Measurements from ENCODE around the gene EFCAB12. TPM values are rescaled to one million over a fixed set of nuclear protein-coding genes. Genes with fewer than 3 reads are reported as not detected.

The EFCAB12 gene
- polyA plus RNA-seq, 2 of the 4 experiments (the other 2 are of a cell fraction) = 0.62 to 1.1 TPM

DNA sequence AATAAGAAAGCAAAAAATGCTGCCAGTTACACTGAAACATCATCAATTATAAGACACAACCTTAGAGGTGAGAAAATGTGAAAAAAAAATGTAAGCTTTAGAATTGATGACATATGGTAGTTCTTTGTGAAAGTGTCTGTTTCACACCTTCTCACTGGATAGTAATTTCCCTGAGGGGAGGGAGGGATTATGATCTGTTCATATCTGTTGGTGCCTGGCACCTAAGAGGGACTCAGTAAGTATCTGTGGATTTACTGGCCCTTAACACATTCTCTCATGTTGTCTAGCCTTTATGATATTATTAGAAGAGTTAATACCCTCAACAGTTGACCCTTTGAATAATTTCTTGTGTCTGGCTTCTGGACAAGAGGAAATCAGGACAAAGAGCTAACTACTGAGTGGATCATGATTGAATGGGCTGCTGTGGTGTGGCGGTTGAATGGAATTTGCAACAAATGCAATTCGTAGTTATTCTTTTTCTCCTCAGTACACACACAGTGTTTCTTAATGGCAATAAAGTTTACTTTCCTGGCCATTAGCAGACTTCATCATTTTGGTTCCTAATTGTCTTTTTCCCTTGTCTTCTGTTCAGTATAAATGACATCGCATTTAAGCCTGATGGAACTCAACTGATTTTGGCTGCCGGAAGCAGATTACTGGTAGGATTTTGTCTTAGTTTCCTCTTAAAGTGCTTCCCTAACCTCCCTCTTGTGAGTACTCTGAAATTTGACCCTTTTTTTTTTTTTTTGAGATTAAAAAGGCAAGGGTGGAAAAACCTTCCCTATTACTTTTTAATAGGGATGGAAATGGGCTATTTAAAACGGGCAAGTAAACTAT lies 21.1 kb upstream of the EFCAB12 start:
- CTCF ChIA-PET = no interaction called here
- ATAC-seq (no peak), FAIRE-seq (no peak), DNase-seq (ENCODE audit: low read depth in 1 of 2, low spot score in 1 of 2) (no peak)
- TF ChIP-seq EP300 (IDR thresholded peaks at IDR 0.05) = no peak
- TF ChIP-seq, protein P1, sequence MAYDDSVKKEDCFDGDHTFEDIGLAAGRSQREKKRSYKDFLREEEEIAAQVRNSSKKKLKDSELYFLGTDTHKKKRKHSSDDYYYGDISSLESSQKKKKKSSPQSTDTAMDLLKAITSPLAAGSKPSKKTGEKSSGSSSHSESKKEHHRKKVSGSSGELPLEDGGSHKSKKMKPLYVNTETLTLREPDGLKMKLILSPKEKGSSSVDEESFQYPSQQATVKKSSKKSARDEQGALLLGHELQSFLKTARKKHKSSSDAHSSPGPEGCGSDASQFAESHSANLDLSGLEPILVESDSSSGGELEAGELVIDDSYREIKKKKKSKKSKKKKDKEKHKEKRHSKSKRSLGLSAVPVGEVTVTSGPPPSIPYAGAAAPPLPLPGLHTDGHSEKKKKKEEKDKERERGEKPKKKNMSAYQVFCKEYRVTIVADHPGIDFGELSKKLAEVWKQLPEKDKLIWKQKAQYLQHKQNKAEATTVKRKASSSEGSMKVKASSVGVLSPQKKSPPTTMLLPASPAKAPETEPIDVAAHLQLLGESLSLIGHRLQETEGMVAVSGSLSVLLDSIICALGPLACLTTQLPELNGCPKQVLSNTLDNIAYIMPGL (CRISPR knock-in tag; IDR thresholded peaks at IDR 0.05; ENCODE audit: borderline replicate concordance) = no peak
- no peak for TF ChIP-seq SMC3 (IDR thresholded peaks at IDR 0.05)
- TF ChIP-seq, protein P2, sequence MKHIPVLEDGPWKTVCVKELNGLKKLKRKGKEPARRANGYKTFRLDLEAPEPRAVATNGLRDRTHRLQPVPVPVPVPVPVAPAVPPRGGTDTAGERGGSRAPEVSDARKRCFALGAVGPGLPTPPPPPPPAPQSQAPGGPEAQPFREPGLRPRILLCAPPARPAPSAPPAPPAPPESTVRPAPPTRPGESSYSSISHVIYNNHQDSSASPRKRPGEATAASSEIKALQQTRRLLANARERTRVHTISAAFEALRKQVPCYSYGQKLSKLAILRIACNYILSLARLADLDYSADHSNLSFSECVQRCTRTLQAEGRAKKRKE (CRISPR knock-in tag; IDR thresholded peaks at IDR 0.05; ENCODE audit: low read depth) = no peak
- TF ChIP-seq NR3C1 (IDR thresholded peaks at IDR 0.05) = no peak
- TF ChIP-seq ZNF302 (CRISPR knock-in tag; IDR thresholded peaks at IDR 0.05) = no peak
- no peak for TF ChIP-seq MAZ (IDR thresholded peaks at IDR 0.05; ENCODE audit: borderline replicate concordance, low read depth, low read length)
- TF ChIP-seq, protein P3, sequence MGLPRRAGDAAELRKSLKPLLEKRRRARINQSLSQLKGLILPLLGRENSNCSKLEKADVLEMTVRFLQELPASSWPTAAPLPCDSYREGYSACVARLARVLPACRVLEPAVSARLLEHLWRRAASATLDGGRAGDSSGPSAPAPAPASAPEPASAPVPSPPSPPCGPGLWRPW (IDR thresholded peaks at IDR 0.05) = no peak
- TF ChIP-seq SREBF2 (IDR thresholded peaks at IDR 0.05) = no peak
- no peak for TF ChIP-seq ZC3H11A (IDR thresholded peaks at IDR 0.05)
- TF ChIP-seq TFCP2L1 (CRISPR knock-in tag; IDR thresholded peaks at IDR 0.05) = no peak
- TF ChIP-seq, protein P4, sequence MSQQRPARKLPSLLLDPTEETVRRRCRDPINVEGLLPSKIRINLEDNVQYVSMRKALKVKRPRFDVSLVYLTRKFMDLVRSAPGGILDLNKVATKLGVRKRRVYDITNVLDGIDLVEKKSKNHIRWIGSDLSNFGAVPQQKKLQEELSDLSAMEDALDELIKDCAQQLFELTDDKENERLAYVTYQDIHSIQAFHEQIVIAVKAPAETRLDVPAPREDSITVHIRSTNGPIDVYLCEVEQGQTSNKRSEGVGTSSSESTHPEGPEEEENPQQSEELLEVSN (IDR thresholded peaks at IDR 0.05; ENCODE audit: borderline replicate concordance, low read depth) = no peak
- TF ChIP-seq HDAC2 (IDR thresholded peaks at IDR 0.05) = no peak
- TF ChIP-seq, protein P5, sequence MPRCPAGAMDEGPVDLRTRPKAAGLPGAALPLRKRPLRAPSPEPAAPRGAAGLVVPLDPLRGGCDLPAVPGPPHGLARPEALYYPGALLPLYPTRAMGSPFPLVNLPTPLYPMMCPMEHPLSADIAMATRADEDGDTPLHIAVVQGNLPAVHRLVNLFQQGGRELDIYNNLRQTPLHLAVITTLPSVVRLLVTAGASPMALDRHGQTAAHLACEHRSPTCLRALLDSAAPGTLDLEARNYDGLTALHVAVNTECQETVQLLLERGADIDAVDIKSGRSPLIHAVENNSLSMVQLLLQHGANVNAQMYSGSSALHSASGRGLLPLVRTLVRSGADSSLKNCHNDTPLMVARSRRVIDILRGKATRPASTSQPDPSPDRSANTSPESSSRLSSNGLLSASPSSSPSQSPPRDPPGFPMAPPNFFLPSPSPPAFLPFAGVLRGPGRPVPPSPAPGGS (IDR thresholded peaks at IDR 0.05) = no peak
- TF ChIP-seq RCOR1 (IDR thresholded peaks at IDR 0.05; ENCODE audit: low read depth, low read length) = no peak
- TF ChIP-seq FOSL2 (IDR thresholded peaks at IDR 0.05) = no peak
- TF ChIP-seq FOSL2 (CRISPR knock-in tag; IDR thresholded peaks at IDR 0.05) = no peak
- Histone ChIP-seq H3K4me3 (no peak overlapping the region), H3K4me2 (no peak overlapping the region), H3K4me1 (no peaks in the 10 kb centered on the region), H3K27ac (no peak overlapping the region), H3K9me3 (no peaks in the 10 kb centered on the region)
- POLR2A ChIA-PET = no interaction called here
- WGBS (ENCODE audit: missing lambda C conversion rate) = 90% methylated on average over 5 of the region's 5 CpGs

DNA sequence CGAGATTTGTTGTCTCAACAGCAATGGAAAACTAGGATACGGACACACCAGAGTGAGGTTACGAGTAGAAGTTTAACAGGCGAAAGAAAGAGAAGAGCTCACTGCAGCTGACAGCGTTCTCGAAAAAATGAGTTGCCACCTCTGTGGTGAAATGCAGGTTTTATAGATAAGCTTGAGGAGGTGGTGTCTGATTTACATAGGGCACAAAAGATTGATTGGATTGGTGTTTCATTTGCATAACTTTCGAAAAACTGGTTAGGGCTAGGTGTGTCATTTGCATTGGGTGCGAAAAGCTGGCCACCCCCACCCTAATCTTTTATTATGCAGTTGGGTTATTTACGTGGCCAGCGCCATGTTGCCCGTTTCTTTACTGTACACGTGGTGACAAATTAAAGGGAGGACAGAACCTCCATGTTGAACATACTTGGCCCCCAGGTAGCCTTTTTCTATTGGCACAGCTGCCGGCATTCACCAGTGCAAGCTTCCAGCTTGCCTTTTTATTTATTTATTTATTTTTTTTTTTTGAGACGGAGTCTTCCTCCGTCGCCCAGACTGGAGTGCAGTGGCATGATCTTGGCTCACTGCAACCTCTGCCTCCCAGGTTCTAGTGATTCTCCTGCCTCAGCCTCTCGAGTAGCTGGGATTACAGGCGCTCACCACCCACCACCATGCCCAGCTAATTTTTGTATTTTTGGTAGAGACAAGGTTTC lies 19.9 kb upstream of the EFCAB12 start:
- ATAC-seq = no peak
- TF ChIP-seq CHD4 (IDR thresholded peaks at IDR 0.05; ENCODE audit: borderline replicate concordance) (no peak), RNF2 (IDR thresholded peaks at IDR 0.05; ENCODE audit: borderline replicate concordance, low read depth) (no peak), NFE2L2 (conservative IDR thresholded peaks at IDR 0.05; ENCODE audit: low read length) (no peak), ZFP36 (IDR thresholded peaks at IDR 0.05; ENCODE audit: borderline replicate concordance, partially characterized antibody) (no peak), POLR2A (IDR thresholded peaks at IDR 0.05; ENCODE audit: low read length) (no peak), MAZ (IDR thresholded peaks at IDR 0.05; ENCODE audit: borderline replicate concordance, low read depth, low read length) (no peak), RFX5 (IDR thresholded peaks at IDR 0.05) (no peak), KDM5A (IDR thresholded peaks at IDR 0.05) (no peak), KDM1A (IDR thresholded peaks at IDR 0.05; ENCODE audit: low read depth) (no peak), FOSB (CRISPR knock-in tag; IDR thresholded peaks at IDR 0.05) (no peak), HDAC2 (IDR thresholded peaks at IDR 0.05) (no peak), PHF8 (IDR thresholded peaks at IDR 0.05; ENCODE audit: borderline replicate concordance, low read depth) (no peak), HEYL (CRISPR knock-in tag; IDR thresholded peaks at IDR 0.05) (no peak)
- TF ChIP-seq, protein P2 (CRISPR knock-in tag; IDR thresholded peaks at IDR 0.05; ENCODE audit: low read depth) = no peak
- TF ChIP-seq, protein P6, sequence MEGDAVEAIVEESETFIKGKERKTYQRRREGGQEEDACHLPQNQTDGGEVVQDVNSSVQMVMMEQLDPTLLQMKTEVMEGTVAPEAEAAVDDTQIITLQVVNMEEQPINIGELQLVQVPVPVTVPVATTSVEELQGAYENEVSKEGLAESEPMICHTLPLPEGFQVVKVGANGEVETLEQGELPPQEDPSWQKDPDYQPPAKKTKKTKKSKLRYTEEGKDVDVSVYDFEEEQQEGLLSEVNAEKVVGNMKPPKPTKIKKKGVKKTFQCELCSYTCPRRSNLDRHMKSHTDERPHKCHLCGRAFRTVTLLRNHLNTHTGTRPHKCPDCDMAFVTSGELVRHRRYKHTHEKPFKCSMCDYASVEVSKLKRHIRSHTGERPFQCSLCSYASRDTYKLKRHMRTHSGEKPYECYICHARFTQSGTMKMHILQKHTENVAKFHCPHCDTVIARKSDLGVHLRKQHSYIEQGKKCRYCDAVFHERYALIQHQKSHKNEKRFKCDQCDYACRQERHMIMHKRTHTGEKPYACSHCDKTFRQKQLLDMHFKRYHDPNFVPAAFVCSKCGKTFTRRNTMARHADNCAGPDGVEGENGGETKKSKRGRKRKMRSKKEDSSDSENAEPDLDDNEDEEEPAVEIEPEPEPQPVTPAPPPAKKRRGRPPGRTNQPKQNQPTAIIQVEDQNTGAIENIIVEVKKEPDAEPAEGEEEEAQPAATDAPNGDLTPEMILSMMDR (IDR thresholded peaks at IDR 0.05) = no peak
- TF ChIP-seq, protein P7, sequence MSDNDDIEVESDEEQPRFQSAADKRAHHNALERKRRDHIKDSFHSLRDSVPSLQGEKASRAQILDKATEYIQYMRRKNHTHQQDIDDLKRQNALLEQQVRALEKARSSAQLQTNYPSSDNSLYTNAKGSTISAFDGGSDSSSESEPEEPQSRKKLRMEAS (IDR thresholded peaks at IDR 0.05) = no peak

More for the DNA sequence above, 19.9 kb upstream of the EFCAB12 start:
- CTCF ChIA-PET = no interaction called here
- DNase-seq (ENCODE audit: low read depth in 1 of 2, low spot score in 1 of 2) (no peak), FAIRE-seq (no peak)
- 93% methylated on average over 18 of the region's 18 CpGs for WGBS (ENCODE audit: missing lambda C conversion rate)
- Histone ChIP-seq H3K4me1 (peaks cover 5% of the 10 kb centered on the region; the same call in 2 of the 3 replicates), H3K4me2 (no peak overlapping the region), H3K9me3 (no peaks in the 10 kb centered on the region), H3K27ac (no peak overlapping the region), H3K4me3 (no peak overlapping the region)
- POLR2A ChIA-PET = no interaction called here

Measured in A549 (cell line).